Spinal cord (tissue), 10 donors: ENCODE data around the gene GLP1R. TPM values are rescaled to one million over a fixed set of nuclear protein-coding genes. Genes with fewer than 3 reads are reported as not detected.

Source experiments
- DNase-seq, 6 donors: peaks; one replicate each; pipeline versions ENCODE4 v3.0.0 to v3.0.0-alpha.2; 2013 to 2015; ENCODE audit warnings: low spot score in 6 of 6, low read depth in 4 of 6
- H3K27ac ChIP-seq: one replicate; pipeline ENCODE4 v1.5.1; 2013; ENCODE audit warnings: low read depth, low read length, control low read depth
- H3K27me3 ChIP-seq: one replicate; pipeline ENCODE4 v1.6.1; 2013; ENCODE audit warnings: low read length; ENCODE audit not compliant: control insufficient read depth, insufficient read depth
- H3K36me3 ChIP-seq: one replicate; pipeline ENCODE4 v1.6.1; 2013; ENCODE audit warnings: low read length; ENCODE audit not compliant: control insufficient read depth, insufficient read depth
- H3K4me1 ChIP-seq: one replicate; pipeline ENCODE4 v1.6.1; 2013; ENCODE audit warnings: low read length; ENCODE audit not compliant: control insufficient read depth, insufficient read depth
- H3K4me3 ChIP-seq: one replicate; pipeline ENCODE4 v1.5.1; 2013; ENCODE audit warnings: low read depth, low read length, control low read depth
- H3K9me3 ChIP-seq: one replicate; pipeline ENCODE4 v1.6.1; 2013; ENCODE audit warnings: low read length; ENCODE audit not compliant: control insufficient read depth, insufficient read depth
- WGBS: methylation state at CpG from one replicate; pipeline ENCODE4 v1.1.5; 2013; ENCODE audit warnings: missing lambda C conversion rate; ENCODE audit not compliant: insufficient coverage; 5-methylcytosine and 5-hydroxymethylcytosine counted together
- polyA plus RNA-seq, 2 donors: library from polyadenylated mRNA; unstranded; fragments of 120-200 nt; gene quantifications; one replicate each; pipeline ENCODE4 v1.2.1, GENCODE V29; 2013; ENCODE audit not compliant: insufficient read length in 2 of 2
- total RNA-seq, 2 donors: library from RNA; depleted of rRNA in 1 of 2; stranded (reverse); fragments of 120-200 nt in 1 of 2; fragments of >200 nt in 1 of 2; gene quantifications; one replicate each; pipeline versions ENCODE4 v1.2.3 to v1.2.4, GENCODE V29; 2013 to 2014
- donor health status: healthy.

The GLP1R gene
- total and polyA plus RNA-seq, 4 donors, result 0.61 to 2.0 (median 1.4) TPM

DNA sequence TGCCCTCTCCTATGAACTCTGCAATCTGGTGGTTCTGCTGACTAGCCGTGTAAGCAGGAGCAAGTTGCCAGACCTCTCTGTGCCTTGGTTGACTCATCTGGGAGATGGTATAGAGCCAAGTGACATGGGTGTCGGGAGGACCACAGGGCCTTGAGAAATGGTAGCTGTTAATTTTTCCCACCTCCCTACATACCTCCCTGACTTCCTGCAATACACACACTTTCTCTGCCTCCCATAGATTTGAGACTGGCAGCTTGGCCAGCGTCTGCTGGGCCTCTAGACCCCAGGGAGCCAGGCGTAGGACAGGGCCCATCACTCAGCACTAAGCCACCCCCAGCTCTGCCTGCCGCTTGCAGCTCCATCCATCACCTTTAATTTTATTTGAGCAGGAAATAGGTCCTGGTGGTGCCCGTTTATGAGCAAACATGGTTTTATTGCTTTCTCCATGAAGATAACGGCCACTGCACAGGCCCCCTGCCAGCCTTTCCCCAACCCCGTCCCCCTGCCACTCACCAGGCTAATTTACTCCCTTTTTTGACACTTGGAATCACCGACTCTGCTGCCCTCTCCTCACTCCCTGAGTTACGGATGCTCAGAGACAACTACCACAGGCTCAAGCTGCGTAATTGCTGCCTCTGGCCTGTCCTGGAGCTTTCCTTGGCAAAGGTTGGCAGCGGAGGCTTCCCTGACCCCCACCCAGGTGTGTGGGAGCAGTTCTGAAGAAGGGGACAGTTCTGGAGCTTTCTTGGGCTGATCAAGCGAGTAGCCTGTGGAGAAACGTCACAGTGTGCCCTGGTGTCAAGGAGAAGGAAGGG, 11.1 kb downstream of the GLP1R start:
- WGBS, result 55% methylated on average over 8 of the region's 14 CpGs
- Histone ChIP-seq H3K36me3 (no peaks in the 10 kb centered on the region), H3K4me1 (peaks cover 27% of the 10 kb centered on the region), H3K9me3 (no peaks in the 10 kb centered on the region), H3K27ac (no peak overlapping the region), H3K4me3 (no peak overlapping the region), H3K27me3 (peaks cover 2% of the 10 kb centered on the region)
- DNase-seq, result peak in 1 of 6 donors; percentile 83

DNA sequence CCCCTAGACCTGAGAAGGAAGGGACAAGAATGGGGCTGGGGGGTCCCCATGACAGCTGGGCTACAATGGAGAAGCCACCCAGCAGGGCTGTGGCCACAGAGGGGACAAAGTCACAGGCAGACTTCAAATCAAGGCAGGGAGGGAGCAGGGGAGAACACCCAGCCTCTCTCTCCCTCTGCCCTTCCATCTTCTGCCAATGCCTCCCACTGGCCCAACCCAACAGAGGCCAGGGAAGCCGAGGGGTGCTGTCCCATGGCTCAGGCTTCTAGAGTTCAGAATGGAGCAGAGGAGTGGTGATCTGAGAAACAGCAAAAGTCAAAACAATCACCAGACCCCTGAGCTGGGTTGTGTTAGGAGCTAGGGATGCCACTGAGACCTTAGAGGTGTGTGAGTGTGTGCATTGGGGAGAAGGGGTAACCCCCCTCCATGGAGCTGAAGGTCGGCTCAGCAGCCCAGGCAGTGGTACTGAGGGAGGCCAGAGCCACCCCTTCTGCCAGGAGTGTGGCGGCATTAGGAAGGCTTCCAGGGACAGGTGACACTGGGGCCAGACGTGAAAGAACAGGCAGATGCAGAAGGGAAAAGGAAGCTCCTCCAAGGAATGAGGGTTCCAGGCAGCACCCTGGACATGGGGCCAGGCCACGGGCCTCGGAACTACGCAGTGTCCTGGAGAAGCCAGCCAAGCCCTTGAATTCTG, 12.0 kb downstream of the GLP1R start:
- Histone ChIP-seq H3K27me3 (peaks cover 2% of the 10 kb centered on the region), H3K4me3 (no peak overlapping the region), H3K4me1 (peaks cover 27% of the 10 kb centered on the region), H3K36me3 (no peaks in the 10 kb centered on the region), H3K9me3 (no peaks in the 10 kb centered on the region), H3K27ac (no peak overlapping the region)
- DNase-seq, result no peak
- WGBS, result 83% methylated on average over 6 of the region's 7 CpGs

DNA sequence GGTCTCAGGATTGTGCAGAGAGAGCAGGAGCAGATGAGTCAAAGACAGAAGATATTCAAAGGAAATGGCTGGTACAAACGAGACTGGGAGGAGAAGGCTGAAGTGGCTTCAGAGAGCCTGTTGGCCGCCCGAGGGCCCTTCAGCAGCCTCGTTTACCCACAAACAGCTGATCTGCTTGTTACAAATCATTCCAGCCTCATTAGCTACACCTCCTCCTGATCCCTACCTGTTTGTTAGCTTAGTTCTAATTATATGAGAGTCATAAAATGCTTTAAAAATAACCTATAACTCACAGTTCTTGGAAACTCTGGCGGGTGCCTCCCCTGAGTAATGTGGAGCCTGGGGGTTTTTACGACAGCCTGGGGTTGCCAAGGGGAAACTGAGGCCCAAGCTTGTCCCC, 12.6 kb downstream of the GLP1R start:
- H3K9me3 ChIP-seq, result no peaks in the 10 kb centered on the region
- 71% methylated on average over 1 of the region's 6 CpGs for WGBS
- DNase-seq, result peak in 1 of 6 donors; percentile 55
- H3K27me3 ChIP-seq, result peaks cover 2% of the 10 kb centered on the region
- H3K27ac ChIP-seq, result no peak overlapping the region
- no peaks in the 10 kb centered on the region for H3K36me3 ChIP-seq
- H3K4me3 ChIP-seq, result no peak overlapping the region
- peaks cover 27% of the 10 kb centered on the region for H3K4me1 ChIP-seq

- Histone ChIP-seq H3K27me3 (peaks cover 2% of the 10 kb centered on the region), H3K9me3 (no peaks in the 10 kb centered on the region), H3K4me3 (no peak overlapping the region), H3K27ac (no peak overlapping the region), H3K36me3 (no peaks in the 10 kb centered on the region), H3K4me1 (peaks cover 27% of the 10 kb centered on the region)
- 77% methylated on average over 3 of the region's 3 CpGs for WGBS
- no peak for DNase-seq
Measured at GRCh38 chr6:39061588-39061987, 13.0 kb downstream of the GLP1R start.

- peaks cover 2% of the 10 kb centered on the region for H3K27me3 ChIP-seq
- no peaks in the 10 kb centered on the region for H3K9me3 ChIP-seq
- H3K4me1 ChIP-seq, result peaks cover 27% of the 10 kb centered on the region
- DNase-seq, result peak in 1 of 6 donors; percentile 64
- WGBS, result 25% methylated on average over 7 of the region's 10 CpGs
- no peak overlapping the region for H3K27ac ChIP-seq
- no peaks in the 10 kb centered on the region for H3K36me3 ChIP-seq
- H3K4me3 ChIP-seq, result no peak overlapping the region
Measured at GRCh38 chr6:39062014-39062740, 13.6 kb downstream of the GLP1R start.

DNA sequence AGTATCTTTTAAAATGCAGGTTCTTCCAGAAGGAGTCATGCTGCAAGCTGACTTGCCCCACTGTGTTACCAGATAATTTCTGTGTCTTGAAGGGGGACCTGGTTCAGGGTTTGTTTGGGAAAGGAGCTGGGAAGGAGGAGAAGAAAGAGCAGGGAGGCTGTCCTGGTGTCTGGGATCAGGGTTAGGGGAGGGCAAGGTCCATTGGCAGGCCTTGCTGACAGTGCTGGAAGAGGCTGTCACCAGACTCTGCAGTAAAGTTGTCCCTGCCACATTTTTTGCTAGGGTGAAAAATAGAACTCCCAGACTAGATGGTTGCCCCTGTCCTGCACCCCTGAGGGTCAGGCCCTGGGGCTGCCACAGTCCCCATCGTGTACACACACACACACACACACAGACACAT, 14.9 kb downstream of the GLP1R start:
- Histone ChIP-seq H3K4me3 (no peak overlapping the region), H3K9me3 (no peaks in the 10 kb centered on the region), H3K27ac (no peak overlapping the region), H3K4me1 (peaks cover 27% of the 10 kb centered on the region), H3K27me3 (peaks cover 2% of the 10 kb centered on the region), H3K36me3 (no peaks in the 10 kb centered on the region)
- no peak for DNase-seq
- WGBS, result no CpG with 5 or more reads among the region's 1 CpG

- no peaks in the 10 kb centered on the region for H3K36me3 ChIP-seq
- no peak overlapping the region for H3K4me3 ChIP-seq
- no peak overlapping the region for H3K27ac ChIP-seq
- DNase-seq, result no peak
- no peaks in the 10 kb centered on the region for H3K9me3 ChIP-seq
- H3K27me3 ChIP-seq, result peaks cover 2% of the 10 kb centered on the region
- WGBS, result 86% methylated on average over 7 of the region's 8 CpGs
- H3K4me1 ChIP-seq, result peaks cover 12% of the 10 kb centered on the region
Measured at GRCh38 chr6:39065561-39065960, 17.0 kb downstream of the GLP1R start.

DNA sequence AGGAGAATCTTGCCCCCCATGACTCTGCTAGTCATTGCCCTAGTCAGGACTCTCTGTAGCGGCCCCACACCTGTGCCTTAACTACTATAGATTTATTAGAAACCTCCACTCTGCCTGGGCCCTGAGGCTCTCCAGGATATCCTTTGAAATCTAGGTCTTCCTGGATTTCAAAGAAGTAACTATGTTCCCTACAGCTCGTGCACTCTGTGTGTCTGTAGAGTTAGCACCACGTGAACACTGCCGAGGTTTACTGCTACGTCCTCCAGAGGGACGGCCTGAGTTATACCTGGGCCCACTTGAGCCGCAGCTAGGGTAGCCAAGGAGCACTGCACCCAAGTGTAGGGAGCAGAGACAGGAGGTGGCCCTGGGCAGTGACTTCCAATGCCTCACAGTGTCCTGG, 19.8 kb downstream of the GLP1R start:
- 90% methylated on average over 7 of the region's 7 CpGs for WGBS
- Histone ChIP-seq H3K27me3 (no peaks in the 10 kb centered on the region), H3K9me3 (no peaks in the 10 kb centered on the region), H3K36me3 (no peaks in the 10 kb centered on the region), H3K4me1 (no peaks in the 10 kb centered on the region), H3K4me3 (no peak overlapping the region), H3K27ac (no peak overlapping the region)
- no peak for DNase-seq

GRCh38 chr6:39072830-39073229, 24.2 kb downstream of the GLP1R start:
- DNase-seq, result no peak
- Histone ChIP-seq H3K4me1 (peaks cover 8% of the 10 kb centered on the region), H3K27ac (no peak overlapping the region), H3K27me3 (no peaks in the 10 kb centered on the region), H3K9me3 (no peaks in the 10 kb centered on the region), H3K36me3 (no peaks in the 10 kb centered on the region), H3K4me3 (no peak overlapping the region)
- WGBS, result 93% methylated on average over 9 of the region's 9 CpGs
